PC-3 (cell line): ENCODE data around the gene FAM47E.

Experiments used
- EZH2 ChIP-seq: fragments of 300-600 bp; sonication (generic); IDR thresholded peaks from one replicate; pipeline ENCODE4 v1.6.1; 2017; ENCODE audit warnings: antibody characterized with exemption, mild to moderate bottlenecking, low read length; ENCODE audit not compliant: unreplicated experiment
- EZH2phosphoT487 ChIP-seq: fragments of 300-600 bp; sonication (generic); IDR thresholded peaks from 2 replicates; pipeline ENCODE4 v1.6.1; 2018; ENCODE audit warnings: mild to moderate bottlenecking, antibody characterized with exemption, low read length, borderline replicate concordance
- TF ChIP-seq, protein P1 (sequence below): fragments of 300-600 bp; sonication (generic); conservative IDR thresholded peaks from 2 replicates; pipeline ENCODE4 v1.5.1; 2017; ENCODE audit warnings: antibody characterized with exemption, low read depth, mild to moderate bottlenecking, low read length

- TF ChIP-seq, protein P1, sequence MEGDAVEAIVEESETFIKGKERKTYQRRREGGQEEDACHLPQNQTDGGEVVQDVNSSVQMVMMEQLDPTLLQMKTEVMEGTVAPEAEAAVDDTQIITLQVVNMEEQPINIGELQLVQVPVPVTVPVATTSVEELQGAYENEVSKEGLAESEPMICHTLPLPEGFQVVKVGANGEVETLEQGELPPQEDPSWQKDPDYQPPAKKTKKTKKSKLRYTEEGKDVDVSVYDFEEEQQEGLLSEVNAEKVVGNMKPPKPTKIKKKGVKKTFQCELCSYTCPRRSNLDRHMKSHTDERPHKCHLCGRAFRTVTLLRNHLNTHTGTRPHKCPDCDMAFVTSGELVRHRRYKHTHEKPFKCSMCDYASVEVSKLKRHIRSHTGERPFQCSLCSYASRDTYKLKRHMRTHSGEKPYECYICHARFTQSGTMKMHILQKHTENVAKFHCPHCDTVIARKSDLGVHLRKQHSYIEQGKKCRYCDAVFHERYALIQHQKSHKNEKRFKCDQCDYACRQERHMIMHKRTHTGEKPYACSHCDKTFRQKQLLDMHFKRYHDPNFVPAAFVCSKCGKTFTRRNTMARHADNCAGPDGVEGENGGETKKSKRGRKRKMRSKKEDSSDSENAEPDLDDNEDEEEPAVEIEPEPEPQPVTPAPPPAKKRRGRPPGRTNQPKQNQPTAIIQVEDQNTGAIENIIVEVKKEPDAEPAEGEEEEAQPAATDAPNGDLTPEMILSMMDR: no peak
- no peak for TF ChIP-seq EZH2
- no peak for TF ChIP-seq EZH2phosphoT487
These were observed 16.1 kb upstream of the FAM47E start for GRCh38 chr4:76235407-76235806.
